Transverse colon (tissue), 4 donors: ENCODE results near the gene C6orf62. TPM values are rescaled to one million over a fixed set of nuclear protein-coding genes. Genes with fewer than 3 reads are reported as not detected.
"Not testable (repeated sequence)": the region's sequence is repeated elsewhere in the genome, so short reads cannot be mapped to it uniquely, and the experiment has no call there.

Experiments used
- DNase-seq: peaks from one replicate; pipeline ENCODE4 v3.0.0-alpha.2; 2019
- H3K27ac ChIP-seq, 4 donors: fragments of 200-600 bp; sonication (generic); 2 replicates each; pipeline ENCODE4 v1.5.1; 2016 to 2018; ENCODE audit warnings: inconsistent platforms in 4 of 4
- H3K27me3 ChIP-seq: fragments of 200-600 bp; sonication (generic); 2 replicates; pipeline ENCODE4 v1.5.1; 2017; ENCODE audit warnings: inconsistent platforms
- H3K36me3 ChIP-seq, 4 donors: fragments of 200-600 bp; sonication (generic); 2 replicates each; pipeline ENCODE4 v1.5.1; 2017 to 2019; ENCODE audit warnings: inconsistent platforms in 4 of 4
- H3K4me1 ChIP-seq, 4 donors: fragments of 200-600 bp; sonication (generic); 2 replicates each; pipeline ENCODE4 v1.5.1; 2017 to 2020; ENCODE audit warnings: inconsistent platforms in 4 of 4
- H3K4me3 ChIP-seq, 4 donors: fragments of 200-600 bp; sonication (generic); 1 replicate in 1 of 4; 2 replicates in 3 of 4; pipeline versions ENCODE4 v1.5.1 to v1.6.1; 2017 to 2019; ENCODE audit warnings: inconsistent platforms in 4 of 4
- H3K9me3 ChIP-seq, 2 donors: fragments of 200-600 bp; sonication (generic); 2 replicates each; pipeline ENCODE4 v1.5.1; 2017 to 2019; ENCODE audit warnings: inconsistent platforms in 2 of 2
- CTCF ChIP-seq, 5 experiments: fragments of 200-600 bp in 3 of 5; fragments of 450-650 bp in 2 of 5; sonication (generic) in 3 of 5; IDR thresholded peaks; 1 replicate in 2 of 5; 2 replicates in 3 of 5; pipeline ENCODE4 v1.5.1; 2016 to 2017; ENCODE audit warnings: antibody characterized with exemption in 5 of 5, inconsistent platforms in 3 of 5, mild to moderate bottlenecking in 2 of 5, moderate library complexity in 1 of 5
- EP300 ChIP-seq: sonication (generic); formaldehyde crosslinking; IDR thresholded peaks from one replicate; pipeline ENCODE4 v1.6.1; 2017; ENCODE audit warnings: antibody characterized with exemption, low read depth
- POLR2A ChIP-seq: fragments of 450-650 bp; IDR thresholded peaks from one replicate; pipeline ENCODE4 v1.6.1; 2016; ENCODE audit warnings: antibody characterized with exemption, mild to moderate bottlenecking, moderate library complexity
- POLR2AphosphoS5 ChIP-seq, 3 donors: sonication (generic); formaldehyde crosslinking; IDR thresholded peaks; one replicate each; pipeline ENCODE4 v1.6.1; 2016; ENCODE audit warnings: antibody characterized with exemption in 3 of 3
- WGBS, 2 donors: methylation state at CpG; one replicate each; pipeline ENCODE4 v1.1.5; 2018; ENCODE audit warnings: low coverage in 1 of 2; 5-methylcytosine and 5-hydroxymethylcytosine counted together
- in situ Hi-C, 4 donors: fragments of 200-750 bp; cut with MboI; loops; one replicate each; pipeline versions ENCODE4 v1.15.0 to v1.15.1; 2017; ENCODE audit warnings: low sequenced_read_pairs in 3 of 4, low pct_ligation_motif_present in 1 of 4, low pct_unique_long_range_greater_than_20kb in 1 of 4
- intact Hi-C: fragments of 100-400 bp; cut with DNase I; formaldehyde crosslinking; loops from one replicate; pipeline ENCODE4 v1.15.1; 2023; ENCODE audit warnings: low total_unique reads
- total RNA-seq, 4 donors: library from RNA; depleted of rRNA; stranded (reverse); fragments of >200 nt; gene quantifications; one replicate each; pipeline ENCODE4 v1.1.0, GENCODE V29; 2016

Gene C6orf62
- total RNA-seq, 4 donors from 2014 or later, result 29.9 to 64.3 (median 40.9) TPM

- H3K9me3 ChIP-seq, result no peaks in the 10 kb centered on the region
- WGBS, 2 donors, result 87 to 100% methylated on average over 1 of the region's 1 CpG
- no peaks in the 10 kb centered on the region for H3K36me3 ChIP-seq
- intact Hi-C loops, result no loop called here
- H3K27me3 ChIP-seq, result no peaks in the 10 kb centered on the region
- H3K4me3 ChIP-seq, result no peak overlapping the region
- TF ChIP-seq CTCF (IDR thresholded peaks at IDR 0.05) (no peak), POLR2A (no peak), POLR2AphosphoS5 (IDR thresholded peaks at IDR 0.05) (no peak), EP300 (no peak)
- H3K4me1 ChIP-seq, result no peaks in the 10 kb centered on the region
- in situ Hi-C loops, result loop anchor here in 1 of 4 donors (25.0 kb wide), 1 partner anchor 166 kb away; no protein-coding TSS in a partner anchor
- no peak overlapping the region for H3K27ac ChIP-seq
- no peak for DNase-seq
Observed at GRCh38 chr6:24752917-24753492, 34.1 kb upstream of the C6orf62 start.

GRCh38 chr6:24752503-24752902 lies 33.5 kb upstream of the C6orf62 start:
- Histone ChIP-seq H3K36me3 (no peaks in the 10 kb centered on the region), H3K27ac (no peak overlapping the region), H3K27me3 (no peaks in the 10 kb centered on the region), H3K4me3 (no peak overlapping the region), H3K4me1 (no peaks in the 10 kb centered on the region), H3K9me3 (no peaks in the 10 kb centered on the region)
- no peak for DNase-seq
- in situ Hi-C loops (loop anchor here in 1 of 4 donors (25.0 kb wide), 1 partner anchor 165 kb away; no protein-coding TSS in a partner anchor), intact Hi-C loops (no loop called here)
- 56 to 59% methylated on average over 2 of the region's 2 CpGs for WGBS, 2 donors
- TF ChIP-seq CTCF (IDR thresholded peaks at IDR 0.05) (no peak), POLR2AphosphoS5 (IDR thresholded peaks at IDR 0.05) (no peak), EP300 (no peak), POLR2A (no peak)

GRCh38 chr6:24750878-24751277 lies 31.9 kb upstream of the C6orf62 start:
- DNase-seq, H3K9me3 ChIP-seq, intact Hi-C loops, H3K27me3 ChIP-seq, H3K27ac ChIP-seq, H3K4me1 ChIP-seq, H3K4me3 ChIP-seq, H3K36me3 ChIP-seq: not testable (repeated sequence)
- in situ Hi-C loops, result loop anchor here in 1 of 4 donors (25.0 kb wide), 1 partner anchor 164 kb away; no protein-coding TSS in a partner anchor
- WGBS, 2 donors, result 84 to 92% methylated on average over 3 of the region's 3 CpGs

- no peak overlapping the region for H3K4me3 ChIP-seq
- no peaks in the 10 kb centered on the region for H3K4me1 ChIP-seq
- in situ Hi-C loops (no loop called here), intact Hi-C loops (no loop called here)
- no peaks in the 10 kb centered on the region for H3K9me3 ChIP-seq
- no peaks in the 10 kb centered on the region for H3K36me3 ChIP-seq
- peak overlapping the region in 1 of 4 donors; percentile 32 for H3K27ac ChIP-seq
- 63 to 72% methylated on average over 3 of the region's 3 CpGs for WGBS, 2 donors
- TF ChIP-seq CTCF (IDR thresholded peaks at IDR 0.05), result no peak
- TF ChIP-seq POLR2A, result no peak
- no peak for TF ChIP-seq POLR2AphosphoS5 (IDR thresholded peaks at IDR 0.05)
- TF ChIP-seq EP300, result no peak
- H3K27me3 ChIP-seq, result no peaks in the 10 kb centered on the region
- no peak for DNase-seq
Observed at GRCh38 chr6:24749297-24749696, 30.3 kb upstream of the C6orf62 start.

- Histone ChIP-seq H3K27me3 (no peaks in the 10 kb centered on the region), H3K4me1 (peaks cover 0 to 8% (median 0%) of the 10 kb centered on the region in 4 donors), H3K36me3 (no peaks in the 10 kb centered on the region), H3K4me3 (no peak overlapping the region), H3K9me3 (no peaks in the 10 kb centered on the region), H3K27ac (peak overlapping the region in 1 of 4 donors; percentile 27)
- DNase-seq, result no peak
- TF ChIP-seq POLR2A, result no peak
- TF ChIP-seq POLR2AphosphoS5 (IDR thresholded peaks at IDR 0.05), result no peak
- no peak for TF ChIP-seq EP300
- no peak for TF ChIP-seq CTCF (IDR thresholded peaks at IDR 0.05)
- in situ Hi-C loops (no loop called here), intact Hi-C loops (no loop called here)
- WGBS, 2 donors, result 82 to 83% methylated on average over 5 of the region's 5 CpGs
Observed at GRCh38 chr6:24744911-24745310, 26.0 kb upstream of the C6orf62 start.
